ENCODE measurements around the gene CFAP410. TPM values are rescaled to one million over a fixed set of nuclear protein-coding genes. Genes with fewer than 3 reads are reported as not detected.

CFAP410 gene
- total RNA-seq, 4 donors from 2014 or later: 23.8 to 44.8 (median 26.0) TPM

- Histone ChIP-seq H3K27me3 (no peaks in the 10 kb centered on the region), H3K4me3 (no peak overlapping the region), H3K9me3 (no peaks in the 10 kb centered on the region), H3K36me3 (no peaks in the 10 kb centered on the region), H3K4me1 (no peaks in the 10 kb centered on the region), H3K27ac (no peak overlapping the region)
- intact Hi-C loops (cut with DNase I; ENCODE audit: low total_unique reads): no loop called here
- DNase-seq: no peak
- TF ChIP-seq CTCF (IDR thresholded peaks at IDR 0.05) (no peak), POLR2A (IDR thresholded peaks at IDR 0.05) (no peak)
These were observed 26.5 kb downstream of the CFAP410 start for GRCh38 chr21:44312716-44313115.

- H3K9me3 ChIP-seq: no peaks in the 10 kb centered on the region
- H3K4me3 ChIP-seq: no peak overlapping the region
- intact Hi-C loops (cut with DNase I; ENCODE audit: low total_unique reads): no loop called here
- H3K36me3 ChIP-seq: no peaks in the 10 kb centered on the region
- H3K4me1 ChIP-seq: no peaks in the 10 kb centered on the region
- DNase-seq: no peak
- H3K27ac ChIP-seq: no peak overlapping the region
- TF ChIP-seq POLR2A (IDR thresholded peaks at IDR 0.05) (no peak), CTCF (IDR thresholded peaks at IDR 0.05) (no peak)
- no peaks in the 10 kb centered on the region for H3K27me3 ChIP-seq
These were observed 27.1 kb downstream of the CFAP410 start for GRCh38 chr21:44312089-44312488.

- no peak overlapping the region for H3K4me3 ChIP-seq
- no peaks in the 10 kb centered on the region for H3K36me3 ChIP-seq
- H3K27me3 ChIP-seq: no peaks in the 10 kb centered on the region
- H3K27ac ChIP-seq: no peak overlapping the region
- no peak for DNase-seq
- TF ChIP-seq CTCF (IDR thresholded peaks at IDR 0.05) (no peak), POLR2A (IDR thresholded peaks at IDR 0.05) (no peak)
- intact Hi-C loops (cut with DNase I; ENCODE audit: low total_unique reads): no loop called here
- H3K9me3 ChIP-seq: no peaks in the 10 kb centered on the region
- H3K4me1 ChIP-seq: no peaks in the 10 kb centered on the region
These were observed 28.3 kb downstream of the CFAP410 start for GRCh38 chr21:44310628-44311507.

- intact Hi-C loops (cut with DNase I; ENCODE audit: low total_unique reads): no loop called here
- DNase-seq: no peak
- H3K27me3 ChIP-seq: no peaks in the 10 kb centered on the region
- H3K9me3 ChIP-seq: no peaks in the 10 kb centered on the region
- no peaks in the 10 kb centered on the region for H3K36me3 ChIP-seq
- H3K4me1 ChIP-seq: no peaks in the 10 kb centered on the region
- no peak overlapping the region for H3K27ac ChIP-seq
- no peak for TF ChIP-seq CTCF (IDR thresholded peaks at IDR 0.05)
- no peak for TF ChIP-seq POLR2A (IDR thresholded peaks at IDR 0.05)
- no peak overlapping the region for H3K4me3 ChIP-seq
These were observed 32.1 kb downstream of the CFAP410 start for GRCh38 chr21:44306936-44307704.

- Histone ChIP-seq H3K4me1 (peaks cover 0 to 6% of the 10 kb centered on the region in 2 donors), H3K27me3 (no peaks in the 10 kb centered on the region), H3K27ac (no peak overlapping the region), H3K36me3 (no peaks in the 10 kb centered on the region), H3K9me3 (no peaks in the 10 kb centered on the region), H3K4me3 (no peak overlapping the region)
- DNase-seq: no peak
- TF ChIP-seq POLR2A (IDR thresholded peaks at IDR 0.05) (no peak), CTCF (IDR thresholded peaks at IDR 0.05) (no peak)
- intact Hi-C loops (cut with DNase I; ENCODE audit: low total_unique reads): no loop called here
These were observed 33.5 kb downstream of the CFAP410 start for GRCh38 chr21:44305691-44306090.

Data from uterus (tissue), 4 donors.